Stimulated activated CD8-positive, alpha-beta memory T cell treated with anti-CD3 and anti-CD28 coated beads, Interleukin-12 subunit alpha, Interleukin-12 subunit beta, amount 100 ng/mL, for 1 hour (primary cell): ENCODE data around the gene PIK3R5.

Source experiments
- DNase-seq: peaks from one replicate; pipeline ENCODE4 v3.0.0-alpha.2; 2020; ENCODE audit warnings: low read depth

PIK3R5 gene

GRCh38 chr17:8924595-8924994 is 40.9 kb downstream of the PIK3R5 start:
- no peak for DNase-seq

GRCh38 chr17:8923762-8924161 is 41.7 kb downstream of the PIK3R5 start:
- DNase-seq, result no peak

- no peak for DNase-seq
Observed at GRCh38 chr17:8922928-8923327, 42.6 kb downstream of the PIK3R5 start.

DNA sequence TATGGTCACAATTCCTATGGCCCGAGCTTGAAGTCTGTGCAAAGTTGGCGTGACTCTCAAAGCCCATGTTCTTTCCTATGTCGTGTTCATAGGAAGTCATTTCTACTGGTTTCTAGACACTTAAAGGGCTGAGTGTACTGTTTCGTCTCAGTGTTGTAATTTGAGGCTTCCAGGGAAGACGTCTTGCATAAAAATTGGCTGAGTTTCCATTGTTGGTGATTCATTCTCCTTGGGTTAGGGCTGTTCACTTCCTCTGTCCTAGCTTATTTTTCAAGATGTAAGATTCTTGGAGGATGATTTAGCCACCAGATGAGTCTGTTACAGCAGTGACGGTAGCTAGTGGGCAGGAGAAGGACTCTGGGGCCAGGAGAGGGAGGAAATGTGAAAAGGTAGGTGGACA is 43.1 kb downstream of the PIK3R5 start:
- DNase-seq, result no peak

- no peak for DNase-seq
Observed at GRCh38 chr17:8921147-8921546, 44.4 kb downstream of the PIK3R5 start.

DNA sequence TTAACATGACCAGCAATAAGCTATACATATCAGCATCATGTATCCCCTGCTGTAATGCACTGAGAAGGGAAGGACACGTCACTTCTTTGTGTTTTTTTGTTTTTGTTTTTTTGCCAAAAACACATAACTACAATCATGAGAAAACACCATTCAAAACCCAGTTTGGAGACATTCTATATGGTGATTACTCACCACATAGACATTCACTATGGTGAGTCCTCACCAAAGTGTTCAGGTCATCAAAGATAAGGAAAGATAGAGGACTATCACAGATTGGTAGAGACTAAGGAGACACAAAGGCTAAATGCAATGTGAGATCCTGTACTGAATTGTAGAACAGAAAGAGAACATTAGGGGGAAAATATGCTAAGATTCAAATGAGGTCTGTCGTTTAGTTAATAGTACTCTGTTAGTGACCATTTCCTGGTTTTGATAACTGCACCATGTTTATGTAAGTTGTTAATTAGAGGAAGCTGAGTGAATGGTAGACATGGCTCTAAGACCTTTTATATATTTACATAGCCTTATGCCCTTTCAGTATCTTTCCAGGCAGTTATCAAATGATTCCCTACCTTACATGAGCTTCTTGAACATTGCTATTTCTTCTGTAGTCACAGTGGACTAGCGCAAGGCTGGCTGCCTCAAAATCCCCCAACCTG is 46.6 kb downstream of the PIK3R5 start:
- DNase-seq, result no peak

DNA sequence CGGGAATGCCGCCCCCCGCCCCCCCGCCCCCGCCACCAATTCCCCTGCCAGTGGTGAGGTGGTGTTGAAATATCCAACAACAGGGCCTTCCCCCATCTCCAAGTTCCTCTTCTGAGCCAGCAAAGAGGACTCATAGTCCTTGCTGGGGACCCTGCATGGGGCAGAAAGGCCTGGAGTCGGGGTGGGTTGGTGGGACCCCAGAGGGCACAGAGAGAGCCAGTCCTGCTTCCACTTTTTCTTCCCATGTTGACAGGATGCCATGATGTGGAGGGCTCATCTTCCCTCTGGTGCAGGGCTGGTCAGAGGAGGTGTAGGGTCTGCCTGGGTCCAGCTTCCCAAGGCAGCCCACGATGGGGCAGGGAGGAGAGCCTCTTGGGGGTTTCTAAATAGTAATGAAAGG is 49.0 kb downstream of the PIK3R5 start:
- DNase-seq, result no peak

DNA sequence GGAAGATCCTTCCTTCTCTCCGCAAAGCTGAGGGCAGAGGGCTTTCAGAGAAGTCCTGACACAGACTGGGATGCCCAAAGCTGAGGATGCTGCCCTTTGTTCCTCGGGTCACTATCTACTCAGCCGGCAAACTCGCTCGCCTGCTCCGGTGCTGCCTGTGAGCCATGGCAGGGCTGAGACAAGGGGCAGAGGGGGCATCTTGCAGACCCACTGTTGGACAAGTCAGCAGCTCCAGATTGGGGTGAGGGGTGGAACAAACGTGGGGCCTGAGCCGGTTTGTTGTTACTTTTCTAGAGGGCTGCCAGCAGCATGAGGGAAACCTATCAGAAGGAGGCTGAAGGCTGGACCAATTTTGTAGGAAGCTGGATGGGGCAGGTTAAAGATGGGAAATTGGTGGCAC is 51.0 kb downstream of the PIK3R5 start:
- no peak for DNase-seq

- no peak for DNase-seq
Observed at GRCh38 chr17:8913879-8914278, 51.6 kb downstream of the PIK3R5 start.

DNA sequence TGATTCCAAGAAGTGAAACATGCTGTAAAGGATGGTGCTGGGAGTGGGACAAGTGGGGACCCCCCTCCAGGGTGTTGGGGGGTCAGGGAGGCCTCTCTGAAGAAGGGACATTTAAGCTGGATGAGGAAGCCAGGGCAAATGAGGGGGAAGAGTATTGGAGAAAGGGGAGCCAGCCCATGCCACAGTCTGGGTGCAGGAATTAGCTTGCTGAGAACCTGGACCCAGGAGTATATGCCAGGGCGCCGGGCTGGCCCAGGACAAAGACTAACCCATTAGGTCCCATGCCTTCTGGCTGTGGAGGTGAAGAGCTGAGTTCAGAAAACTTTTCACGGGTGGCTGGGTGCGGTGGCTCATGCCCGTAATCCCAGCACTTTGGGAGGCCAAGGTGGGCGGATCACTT is 52.4 kb downstream of the PIK3R5 start:
- DNase-seq, result no peak

GRCh38 chr17:8912084-8912981 is 53.2 kb downstream of the PIK3R5 start:
- DNase-seq, result no peak

DNA sequence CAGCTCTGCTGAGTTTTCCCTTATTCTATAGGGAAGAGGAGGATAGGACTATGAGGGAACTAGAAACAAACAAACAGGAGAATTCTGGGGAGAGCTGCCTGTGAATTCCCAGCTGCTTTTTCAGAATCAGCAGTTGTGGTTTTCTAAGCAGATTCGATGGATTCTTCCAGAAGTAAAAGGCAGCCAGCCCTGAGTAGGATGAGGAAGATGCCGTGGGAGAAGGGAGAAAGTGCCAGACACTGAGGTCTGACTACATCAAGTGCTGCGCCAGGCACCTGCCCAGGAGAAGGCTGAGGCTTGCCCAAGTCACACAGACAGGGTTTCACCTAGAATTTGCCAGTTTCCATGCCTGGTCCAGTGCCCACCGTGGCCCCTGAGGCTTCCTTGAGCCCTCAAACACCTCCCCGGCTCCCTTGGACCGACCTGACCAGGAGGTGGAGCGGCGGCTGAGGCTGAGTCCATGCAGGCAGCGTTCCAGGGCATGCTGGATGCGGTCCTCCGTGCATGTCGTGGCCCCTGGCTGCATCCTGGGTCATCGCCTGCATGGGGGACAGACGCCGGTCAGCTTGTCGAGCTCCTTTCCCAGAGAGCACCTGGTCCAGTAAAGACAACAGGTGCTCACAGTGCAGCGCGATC is 54.4 kb downstream of the PIK3R5 start:
- no peak for DNase-seq

DNA sequence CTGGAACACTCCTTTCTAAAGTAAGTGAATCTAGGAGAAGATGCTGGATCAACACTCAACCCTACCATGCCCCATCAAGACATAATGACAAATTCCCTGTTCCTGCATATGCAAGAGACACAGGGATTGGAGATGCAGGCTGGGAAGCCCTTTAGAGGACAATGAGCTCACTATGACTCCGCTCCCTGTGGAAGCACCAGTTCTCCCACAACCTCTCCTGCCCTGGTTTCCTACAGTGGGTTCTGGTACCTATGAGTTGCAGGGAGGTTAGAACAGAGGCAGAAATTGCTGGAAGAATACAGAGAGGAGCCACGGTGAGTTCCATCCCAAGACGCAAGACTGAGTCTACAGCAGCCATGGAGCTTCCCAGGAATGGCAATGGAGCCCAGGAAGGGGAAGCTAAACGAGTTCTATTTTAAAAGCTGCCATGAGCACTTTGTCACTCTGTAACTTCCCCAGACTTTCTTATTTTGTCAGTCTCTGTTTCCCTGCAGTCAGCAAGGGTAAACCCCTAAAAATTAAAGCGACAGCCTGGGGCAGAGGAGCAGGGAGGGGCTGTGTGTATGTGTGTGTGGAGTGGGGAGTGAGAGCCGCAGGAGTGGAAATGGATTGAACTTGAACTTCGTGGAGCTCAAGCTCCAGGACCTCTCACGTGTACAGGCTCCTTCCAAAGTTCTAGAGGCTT is 55.8 kb downstream of the PIK3R5 start:
- DNase-seq, result no peak

DNA sequence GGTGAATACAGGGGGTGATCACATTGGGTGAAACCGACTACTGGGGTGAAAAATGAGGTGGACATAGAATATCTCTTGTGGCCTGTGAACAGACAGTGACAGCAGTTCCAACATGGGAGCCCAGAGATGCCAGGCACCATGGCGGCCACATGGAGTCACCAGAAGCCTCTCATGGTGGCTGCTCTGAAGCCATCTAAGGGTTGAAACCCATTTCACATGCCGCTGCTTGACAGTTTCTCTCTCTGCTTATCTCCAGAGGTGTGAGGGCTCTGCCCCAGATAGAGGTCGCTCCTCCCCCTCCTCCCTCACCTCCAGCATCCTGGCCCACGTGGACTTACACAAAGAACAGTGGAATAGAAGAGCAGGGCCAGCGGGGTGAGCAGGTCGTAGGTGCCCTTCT is 60.2 kb downstream of the PIK3R5 start:
- DNase-seq, result no peak

GRCh38 chr17:8904686-8905085 is 60.8 kb downstream of the PIK3R5 start:
- no peak for DNase-seq

DNA sequence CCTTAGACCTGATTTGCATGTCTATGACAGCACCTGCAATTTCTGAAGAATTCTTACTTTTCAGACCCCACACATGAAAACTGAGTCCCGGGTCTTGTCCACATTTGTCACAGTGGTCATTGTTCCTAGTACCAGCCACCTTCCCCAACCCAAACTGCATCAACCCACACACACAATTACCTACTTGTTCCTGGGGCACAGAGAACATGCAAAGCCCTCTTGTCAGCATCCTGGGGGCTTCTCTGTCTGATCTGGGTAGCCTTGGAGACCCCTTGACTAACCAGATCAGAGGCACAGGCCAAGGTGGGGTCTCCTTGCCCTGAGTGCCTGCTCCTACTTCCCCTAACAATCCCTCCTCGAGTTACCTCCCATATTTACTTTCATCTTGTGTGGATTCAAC is 61.3 kb downstream of the PIK3R5 start:
- no peak for DNase-seq

- no peak for DNase-seq
Observed at GRCh38 chr17:8900626-8901585, 64.6 kb downstream of the PIK3R5 start.

GRCh38 chr17:8900207-8900606 is 65.3 kb downstream of the PIK3R5 start:
- DNase-seq, result no peak

DNA sequence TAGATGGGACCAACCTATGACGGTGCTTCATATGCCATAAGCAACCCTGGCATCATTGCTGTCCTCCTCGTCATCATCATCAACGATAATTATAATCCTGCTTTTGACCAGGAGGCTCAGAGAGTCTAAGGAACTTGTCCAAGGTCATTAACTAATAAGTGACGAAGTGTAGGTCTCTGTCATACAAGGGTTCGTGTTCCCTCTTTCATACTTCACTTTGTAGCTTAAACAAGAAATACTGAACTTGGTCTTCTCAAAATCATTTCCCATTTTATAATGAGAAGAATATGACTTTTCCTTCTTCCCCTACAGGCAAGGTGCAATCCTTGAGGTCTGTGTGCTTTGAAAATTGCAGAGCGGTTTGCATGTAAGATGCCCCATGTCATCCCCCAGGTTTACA is 66.9 kb downstream of the PIK3R5 start:
- no peak for DNase-seq

GRCh38 chr17:8898126-8898525 is 67.4 kb downstream of the PIK3R5 start:
- DNase-seq, result no peak
